Left ventricle myocardium superior (tissue), 1 donor: Measurements from ENCODE around the gene PUSL1. TPM values are rescaled to one million over a fixed set of nuclear protein-coding genes. Genes with fewer than 3 reads are reported as not detected.

Experiments
- ATAC-seq: fragments of 200-7000 bp; cut with Tn5 transposase; one replicate; pipeline ENCODE4 v1.9.1; 2020; ENCODE audit warnings: mild to moderate bottlenecking, moderate library complexity
- DNase-seq: peaks from one replicate; pipeline ENCODE4 v3.0.0-alpha.2; 2020
- intact Hi-C: fragments of 100-400 bp; cut with micrococcal nuclease; formaldehyde crosslinking; loops from one replicate; pipeline ENCODE4 v1.11.0; 2022
- total RNA-seq: library from RNA; stranded (reverse); fragmentation: NEBNext Ultra II Directional; extraction: Animal tissue kit (Norgen Biotek cat#: 25700); gene quantifications from one replicate; pipeline ENCODE4 v1.2.1, GENCODE V29; 2021
- donor health status: DM: no; HTN: yes; CAD: no; lungs with severe emphysema.

The PUSL1 gene
- total RNA-seq, 1 donor from 2014 or later, result 11.1 TPM

- intact Hi-C loops, result no loop called here
- no peak for ATAC-seq
- DNase-seq, result no peak
Observed at GRCh38 chr1:1330366-1331067, 22.1 kb downstream of the PUSL1 start.

- DNase-seq (no peak), ATAC-seq (no peak)
- intact Hi-C loops, result no loop called here
Observed at GRCh38 chr1:1331068-1331965, 22.9 kb downstream of the PUSL1 start, which contains the start of gene TAS1R3. TSS of gene TAS1R3 (plus strand) at chr1:1331280. CDS start at chr1:1331346, 66 bp downstream.

- ATAC-seq, result no peak
Observed at GRCh38 chr1:1332031-1332755, 23.8 kb downstream of the PUSL1 start.

DNA sequence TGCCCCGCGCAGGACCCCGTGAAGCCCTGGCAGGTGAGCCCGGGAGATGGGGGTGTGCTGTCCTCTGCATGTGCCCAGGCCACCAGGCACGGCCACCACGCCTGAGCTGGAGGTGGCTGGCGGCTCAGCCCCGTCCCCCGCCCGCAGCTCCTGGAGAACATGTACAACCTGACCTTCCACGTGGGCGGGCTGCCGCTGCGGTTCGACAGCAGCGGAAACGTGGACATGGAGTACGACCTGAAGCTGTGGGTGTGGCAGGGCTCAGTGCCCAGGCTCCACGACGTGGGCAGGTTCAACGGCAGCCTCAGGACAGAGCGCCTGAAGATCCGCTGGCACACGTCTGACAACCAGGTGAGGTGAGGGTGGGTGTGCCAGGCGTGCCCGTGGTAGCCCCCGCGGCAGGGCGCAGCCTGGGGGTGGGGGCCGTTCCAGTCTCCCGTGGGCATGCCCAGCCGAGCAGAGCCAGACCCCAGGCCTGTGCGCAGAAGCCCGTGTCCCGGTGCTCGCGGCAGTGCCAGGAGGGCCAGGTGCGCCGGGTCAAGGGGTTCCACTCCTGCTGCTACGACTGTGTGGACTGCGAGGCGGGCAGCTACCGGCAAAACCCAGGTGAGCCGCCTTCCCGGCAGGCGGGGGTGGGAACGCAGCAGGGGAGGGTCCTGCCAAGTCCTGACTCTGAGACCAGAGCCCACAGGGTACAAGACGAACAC, 24.5 kb downstream of the PUSL1 start:
- intact Hi-C loops, result no loop called here
- no peak for ATAC-seq
- DNase-seq, result no peak

More at GRCh38 chr1:1332031-1332755, 23.8 kb downstream of the PUSL1 start:
- intact Hi-C loops, result no loop called here
- no peak for DNase-seq

GRCh38 chr1:1333551-1334241, 25.3 kb downstream of the PUSL1 start:
- ATAC-seq (no peak), DNase-seq (no peak)
- intact Hi-C loops, result no loop called here

DNA sequence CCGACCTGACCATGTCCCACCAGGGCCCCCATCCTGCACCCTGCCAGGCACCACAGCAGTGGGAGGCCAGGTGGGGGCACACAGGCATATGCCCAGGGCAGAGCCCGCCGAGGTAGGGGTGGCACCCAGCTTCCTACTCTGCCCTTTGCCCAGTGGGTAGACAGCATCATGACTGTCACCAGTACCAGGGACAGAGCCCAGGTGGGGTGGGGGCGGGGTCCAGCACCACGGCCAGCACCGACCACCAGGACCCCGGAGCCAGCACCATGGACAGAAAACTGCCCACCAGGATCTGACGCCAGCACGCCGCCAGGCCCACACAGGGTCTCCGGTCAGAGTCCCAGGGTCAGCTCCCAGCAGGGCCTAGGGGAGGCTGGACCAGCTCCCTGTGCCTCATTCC, 26.4 kb downstream of the PUSL1 start:
- no peak for ATAC-seq
- intact Hi-C loops, result no loop called here
- DNase-seq, result no peak

- DNase-seq (no peak), ATAC-seq (no peak)
- intact Hi-C loops, result no loop called here
Observed at GRCh38 chr1:1335283-1335682, 26.9 kb downstream of the PUSL1 start.

GRCh38 chr1:1335792-1336248, 27.4 kb downstream of the PUSL1 start:
- intact Hi-C loops, result no loop called here
- no peak for DNase-seq
- no peak for ATAC-seq

- DNase-seq, result no peak
- intact Hi-C loops, result no loop called here
- no peak for ATAC-seq
Observed at GRCh38 chr1:1336446-1336845, 28.0 kb downstream of the PUSL1 start.

DNA sequence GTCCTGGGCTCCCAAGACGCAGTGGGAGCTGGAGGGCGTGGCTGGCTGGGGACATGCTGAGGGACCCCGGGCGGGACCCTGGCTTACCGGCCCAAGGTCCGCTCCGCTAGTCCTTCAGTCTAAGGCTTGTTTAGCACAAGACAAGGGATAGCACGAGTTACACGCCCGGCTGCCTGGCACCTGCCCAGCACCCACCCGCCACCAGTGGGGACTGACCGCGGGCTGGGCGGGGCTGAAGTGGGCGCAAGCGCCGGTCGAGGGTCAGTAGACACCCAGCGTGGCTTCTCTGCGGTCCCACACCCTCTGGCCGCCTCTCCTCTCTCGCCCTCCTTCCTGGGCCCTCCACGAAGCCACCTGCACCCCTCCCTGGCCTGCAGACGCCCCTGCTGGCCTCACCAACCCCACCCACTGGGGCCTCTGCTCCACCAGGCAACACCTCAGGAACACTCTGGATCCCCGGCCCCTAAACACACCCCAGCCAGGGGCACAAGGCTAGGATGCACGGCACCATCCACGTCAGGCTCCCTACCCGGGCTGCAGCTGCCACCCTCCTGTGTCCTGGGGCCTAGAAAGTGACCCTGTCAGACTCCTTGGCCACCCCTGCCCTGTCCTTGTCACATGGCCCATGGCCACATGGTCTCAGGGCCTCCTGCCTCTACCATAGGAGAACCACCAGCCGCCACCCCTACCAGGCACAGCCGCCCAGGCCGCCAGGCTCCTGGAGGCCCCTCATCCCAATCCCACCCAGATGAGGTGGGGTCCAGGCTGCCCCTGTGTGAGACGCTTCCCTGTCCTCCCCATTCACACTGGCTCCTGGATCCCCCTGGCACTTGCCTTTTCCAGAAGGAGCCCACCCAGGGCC, 28.8 kb downstream of the PUSL1 start:
- no peak for ATAC-seq

GRCh38 chr1:1337793-1338147, 29.4 kb downstream of the PUSL1 start:
- ATAC-seq, result no peak
- intact Hi-C loops, result no loop called here
- DNase-seq, result no peak

More for the DNA sequence above, 28.8 kb downstream of the PUSL1 start:
- intact Hi-C loops, result no loop called here
- no peak for DNase-seq

- no peak for ATAC-seq
- intact Hi-C loops, result no loop called here
- no peak for DNase-seq
Observed at GRCh38 chr1:1338278-1338677, 29.9 kb downstream of the PUSL1 start.

DNA sequence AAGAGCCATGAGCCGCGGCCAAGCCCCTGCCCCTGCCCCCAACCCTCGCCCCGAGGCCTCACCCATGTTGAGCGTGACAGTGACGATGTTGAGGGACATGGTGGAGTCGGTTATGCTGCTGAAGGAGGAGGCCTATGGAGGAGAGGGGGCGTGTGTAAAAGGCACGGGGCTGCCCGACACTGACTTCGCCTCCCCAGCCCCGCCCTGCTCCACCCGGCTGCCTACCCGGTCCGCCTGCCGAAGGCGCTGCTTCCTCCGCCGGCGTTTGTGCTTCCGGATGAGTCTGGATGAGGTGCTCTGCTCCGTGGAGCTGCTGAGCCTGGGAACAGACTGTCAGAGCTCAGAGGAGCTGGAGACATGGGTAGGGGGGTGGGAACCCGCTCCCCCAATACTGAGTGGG, 31.8 kb downstream of the PUSL1 start:
- DNase-seq (no peak), ATAC-seq (no peak)
- intact Hi-C loops, result no loop called here

GRCh38 chr1:1340791-1341548, 32.6 kb downstream of the PUSL1 start:
- ATAC-seq (no peak), DNase-seq (no peak)
- intact Hi-C loops, result no loop called here

DNA sequence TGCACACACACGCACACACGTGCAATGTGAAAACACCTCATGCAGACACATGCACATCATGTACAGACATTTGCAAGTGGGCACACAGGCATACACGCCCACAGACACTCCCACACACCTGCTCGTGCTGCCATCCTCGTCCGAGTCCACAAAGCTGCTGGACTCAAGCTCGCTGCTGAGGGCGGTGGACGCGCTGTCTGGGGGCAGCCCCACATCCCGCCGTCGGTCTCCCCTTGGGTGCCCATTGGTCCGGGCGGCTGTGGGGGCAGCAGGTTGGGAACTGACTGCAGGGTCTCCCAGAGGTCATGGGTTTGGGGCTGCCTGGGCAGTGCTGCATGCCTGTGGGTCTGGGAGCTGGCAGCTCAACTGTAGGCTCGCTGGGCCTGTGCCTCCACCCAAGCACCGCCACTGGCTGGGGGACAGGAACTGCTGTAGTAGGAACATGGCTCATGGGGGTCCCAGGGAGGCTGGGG, 33.2 kb downstream of the PUSL1 start:
- intact Hi-C loops, result no loop called here
- ATAC-seq (no peak), DNase-seq (no peak)

- intact Hi-C loops, result no loop called here
- ATAC-seq, result no peak
Observed at GRCh38 chr1:1342061-1342562, 33.7 kb downstream of the PUSL1 start.

More at GRCh38 chr1:1342061-1342562, 33.7 kb downstream of the PUSL1 start:
- no peak for DNase-seq
